ENCODE data around the gene TBC1D1. TPM values are rescaled to one million over a fixed set of nuclear protein-coding genes. Genes with fewer than 3 reads are reported as not detected.
"Not testable (repeated sequence)": the region's sequence is repeated elsewhere in the genome, so short reads cannot be mapped to it uniquely, and the experiment has no call there.

Gene TBC1D1
- total RNA-seq, 1 donor from 2014 or later = 129 TPM

GRCh38 chr4:37914539-37914938, 23.7 kb downstream of the TBC1D1 start:
- no peaks in the 10 kb centered on the region for H3K27me3 ChIP-seq (ENCODE audit: low read depth)
- no peak for TF ChIP-seq CTCF (IDR thresholded peaks at IDR 0.05; ENCODE audit: borderline replicate concordance)
- intact Hi-C loops (cut with micrococcal nuclease) = no loop called here

GRCh38 chr4:37917388-37917787, 26.5 kb downstream of the TBC1D1 start:
- no peaks in the 10 kb centered on the region for H3K27me3 ChIP-seq (ENCODE audit: low read depth)
- H3K4me1 ChIP-seq = peaks cover 9% of the 10 kb centered on the region
- TF ChIP-seq CTCF (IDR thresholded peaks at IDR 0.05; ENCODE audit: borderline replicate concordance) = no peak
- DNase-seq = peak; percentile 36
- H3K4me3 ChIP-seq = no peak overlapping the region
- H3K9me3 ChIP-seq (replicated peaks) = no peaks in the 10 kb centered on the region
- H3K27ac ChIP-seq (replicated peaks) = no peak overlapping the region
- intact Hi-C loops (cut with micrococcal nuclease) = no loop called here
- H3K36me3 ChIP-seq = no peaks in the 10 kb centered on the region

More at GRCh38 chr4:37914539-37914938, 23.7 kb downstream of the TBC1D1 start:
- Histone ChIP-seq H3K27ac (replicated peaks) (no peak overlapping the region), H3K4me3 (no peak overlapping the region), H3K4me1 (peaks cover 36% of the 10 kb centered on the region), H3K9me3 (replicated peaks) (no peaks in the 10 kb centered on the region), H3K36me3 (no peaks in the 10 kb centered on the region)
- DNase-seq = no peak

GRCh38 chr4:37918653-37919052, 27.8 kb downstream of the TBC1D1 start:
- H3K27ac ChIP-seq (replicated peaks) = no peak overlapping the region
- peaks cover 4% of the 10 kb centered on the region for H3K4me1 ChIP-seq
- no peaks in the 10 kb centered on the region for H3K9me3 ChIP-seq (replicated peaks)
- DNase-seq = no peak
- intact Hi-C loops (cut with micrococcal nuclease) = no loop called here
- no peak for TF ChIP-seq CTCF (IDR thresholded peaks at IDR 0.05; ENCODE audit: borderline replicate concordance)
- no peak overlapping the region for H3K4me3 ChIP-seq
- no peaks in the 10 kb centered on the region for H3K27me3 ChIP-seq (ENCODE audit: low read depth)
- H3K36me3 ChIP-seq = no peaks in the 10 kb centered on the region

- no peak for DNase-seq
- peaks cover 11% of the 10 kb centered on the region for H3K4me1 ChIP-seq
- no peaks in the 10 kb centered on the region for H3K36me3 ChIP-seq
- H3K27me3 ChIP-seq (ENCODE audit: low read depth) = no peaks in the 10 kb centered on the region
- no peak for TF ChIP-seq CTCF (IDR thresholded peaks at IDR 0.05; ENCODE audit: borderline replicate concordance)
- H3K9me3 ChIP-seq (replicated peaks) = no peaks in the 10 kb centered on the region
- intact Hi-C loops (cut with micrococcal nuclease) = no loop called here
- no peak overlapping the region for H3K27ac ChIP-seq (replicated peaks)
- H3K4me3 ChIP-seq = no peak overlapping the region
Measured at GRCh38 chr4:37922328-37922727, 31.4 kb downstream of the TBC1D1 start.

GRCh38 chr4:37923089-37923488, 32.2 kb downstream of the TBC1D1 start:
- H3K4me3 ChIP-seq; H3K9me3 ChIP-seq (replicated peaks); H3K27ac ChIP-seq (replicated peaks); intact Hi-C loops (cut with micrococcal nuclease); H3K36me3 ChIP-seq; DNase-seq; H3K27me3 ChIP-seq (ENCODE audit: low read depth): not testable (repeated sequence)
- peaks cover 15% of the 10 kb centered on the region for H3K4me1 ChIP-seq

GRCh38 chr4:37924946-37925345, 34.1 kb downstream of the TBC1D1 start:
- H3K4me1 ChIP-seq = peaks cover 29% of the 10 kb centered on the region
- no peaks in the 10 kb centered on the region for H3K27me3 ChIP-seq (ENCODE audit: low read depth)
- no peaks in the 10 kb centered on the region for H3K36me3 ChIP-seq
- no peak for DNase-seq
- no peak overlapping the region for H3K4me3 ChIP-seq
- intact Hi-C loops (cut with micrococcal nuclease) = no loop called here
- no peak for TF ChIP-seq CTCF (IDR thresholded peaks at IDR 0.05; ENCODE audit: borderline replicate concordance)
- H3K27ac ChIP-seq (replicated peaks) = no peak overlapping the region
- no peaks in the 10 kb centered on the region for H3K9me3 ChIP-seq (replicated peaks)
